Gastrocnemius medialis (tissue), 4 donors: ENCODE measurements around the gene MEDAG.

ENCODE experiments used
- CTCF ChIP-seq, 5 experiments: fragments of 450-650 bp in 3 of 5; fragments of 200-600 bp in 2 of 5; sonication (generic) in 2 of 5; IDR thresholded peaks in 4 of 5; conservative IDR thresholded peaks in 1 of 5; 1 replicate in 4 of 5; 2 replicates in 1 of 5; pipeline ENCODE4 v1.5.1; 2016 to 2019; ENCODE audit warnings: antibody characterized with exemption in 5 of 5, mild to moderate bottlenecking in 3 of 5, moderate library complexity in 3 of 5
- POLR2A ChIP-seq, 2 donors: fragments of 450-650 bp; IDR thresholded peaks; one replicate each; pipeline ENCODE4 v1.6.1; 2017; ENCODE audit warnings: antibody characterized with exemption in 2 of 2, mild to moderate bottlenecking in 2 of 2, moderate library complexity in 2 of 2

- TF ChIP-seq POLR2A (IDR thresholded peaks at IDR 0.05): no peak
- no peak for TF ChIP-seq CTCF (IDR thresholded peaks at IDR 0.05 in 4 of 5, conservative IDR thresholded peaks at IDR 0.05 in 1 of 5)
Observed at GRCh38 chr13:30908416-30908980, 2.4 kb downstream of the MEDAG start.
